ENCODE data around the gene TTC33. TPM values are rescaled to one million over a fixed set of nuclear protein-coding genes. Genes with fewer than 3 reads are reported as not detected.

TTC33 gene
- total and polyA plus RNA-seq, 2 of the 13 experiments (the other 11 are each of a cell fraction or from before 2014, with no cell fraction given), result 4.5 to 20.0 TPM

DNA sequence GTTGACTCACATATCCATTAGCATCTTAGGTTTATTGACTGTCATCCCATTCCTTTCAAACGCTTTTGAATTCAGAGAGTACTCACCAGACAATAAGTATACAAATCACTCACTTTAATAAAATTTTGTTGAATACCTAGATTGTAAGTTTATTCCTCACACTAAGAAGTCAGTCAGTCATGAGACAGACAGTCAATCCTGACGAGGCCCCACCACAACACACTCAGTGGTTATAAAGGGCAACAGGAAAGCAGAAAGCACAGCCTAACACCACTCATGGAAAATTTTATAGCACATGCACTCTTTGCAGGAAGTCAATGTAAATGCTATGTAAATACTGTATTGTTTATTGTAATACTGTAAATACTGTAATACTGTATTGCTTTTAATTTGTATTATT, 252.3 kb downstream of the TTC33 start:
- Histone ChIP-seq H3K36me3 (replicated peaks in 1 of 2; ENCODE audit: control insufficient read depth in 1 of 2, insufficient read depth in 2 of 2, low read length in 2 of 2) (no peaks in the 10 kb centered on the region), H3K27me3 (ENCODE audit: control insufficient read depth in 1 of 2, insufficient read depth in 2 of 2, low read length in 2 of 2) (no peaks in the 10 kb centered on the region), H3K4me1 (ENCODE audit: insufficient read depth, low read length) (peaks cover 13% of the 10 kb centered on the region; the same call in 1 of the 2 replicates), H3K4me3 (replicated peaks in 1 of 3; ENCODE audit: insufficient read depth in 1 of 3, low read depth in 2 of 3, low read length in 3 of 3) (no peak overlapping the region), H3K4me2 (ENCODE audit: low read depth, low read length) (no peak overlapping the region), H3K9ac (ENCODE audit: insufficient read depth, low read depth, low read length) (no peak overlapping the region), H2AFZ (ENCODE audit: low read length) (no peak overlapping the region), H3K9me3 (ENCODE audit: low read length) (no peaks in the 10 kb centered on the region), H3K79me2 (ENCODE audit: insufficient read depth, low read length) (no peaks in the 10 kb centered on the region), H4K20me1 (ENCODE audit: insufficient read depth, low read length) (no peaks in the 10 kb centered on the region), H3K27ac (ENCODE audit: extremely low read length, insufficient read depth, low read length) (no peak overlapping the region)
- ChIA-PET POLR2A (no interaction called here), CTCF (ENCODE audit: low intra/inter-chr PET ratio, low total read pairs) (no interaction called here)
- intact Hi-C loops (cut with micrococcal nuclease; ENCODE audit: unreplicated experiment) (no loop called here), in situ Hi-C loops (cut with HindIII; ENCODE audit: extremely low pct_ligation_motif_present, low pct_unique_long_range_greater_than_20kb) (no loop called here)
- WGBS (ENCODE audit: low lambda C conversion rate), result 57% methylated on average over 2 of the region's 2 CpGs
- no peak for DNase-seq (ENCODE audit: low spot score)
- no peak for FAIRE-seq
- BruUV-seq (replicated peaks), result no TSS peak
- no peak for TF ChIP-seq AHDC1 (CRISPR knock-in tag; IDR thresholded peaks at IDR 0.05; ENCODE audit: borderline replicate concordance)
- TF ChIP-seq NONO (IDR thresholded peaks at IDR 0.05), result no peak
- TF ChIP-seq NONO (CRISPR knock-in tag; conservative IDR thresholded peaks at IDR 0.05), result no peak
- TF ChIP-seq, protein P1, sequence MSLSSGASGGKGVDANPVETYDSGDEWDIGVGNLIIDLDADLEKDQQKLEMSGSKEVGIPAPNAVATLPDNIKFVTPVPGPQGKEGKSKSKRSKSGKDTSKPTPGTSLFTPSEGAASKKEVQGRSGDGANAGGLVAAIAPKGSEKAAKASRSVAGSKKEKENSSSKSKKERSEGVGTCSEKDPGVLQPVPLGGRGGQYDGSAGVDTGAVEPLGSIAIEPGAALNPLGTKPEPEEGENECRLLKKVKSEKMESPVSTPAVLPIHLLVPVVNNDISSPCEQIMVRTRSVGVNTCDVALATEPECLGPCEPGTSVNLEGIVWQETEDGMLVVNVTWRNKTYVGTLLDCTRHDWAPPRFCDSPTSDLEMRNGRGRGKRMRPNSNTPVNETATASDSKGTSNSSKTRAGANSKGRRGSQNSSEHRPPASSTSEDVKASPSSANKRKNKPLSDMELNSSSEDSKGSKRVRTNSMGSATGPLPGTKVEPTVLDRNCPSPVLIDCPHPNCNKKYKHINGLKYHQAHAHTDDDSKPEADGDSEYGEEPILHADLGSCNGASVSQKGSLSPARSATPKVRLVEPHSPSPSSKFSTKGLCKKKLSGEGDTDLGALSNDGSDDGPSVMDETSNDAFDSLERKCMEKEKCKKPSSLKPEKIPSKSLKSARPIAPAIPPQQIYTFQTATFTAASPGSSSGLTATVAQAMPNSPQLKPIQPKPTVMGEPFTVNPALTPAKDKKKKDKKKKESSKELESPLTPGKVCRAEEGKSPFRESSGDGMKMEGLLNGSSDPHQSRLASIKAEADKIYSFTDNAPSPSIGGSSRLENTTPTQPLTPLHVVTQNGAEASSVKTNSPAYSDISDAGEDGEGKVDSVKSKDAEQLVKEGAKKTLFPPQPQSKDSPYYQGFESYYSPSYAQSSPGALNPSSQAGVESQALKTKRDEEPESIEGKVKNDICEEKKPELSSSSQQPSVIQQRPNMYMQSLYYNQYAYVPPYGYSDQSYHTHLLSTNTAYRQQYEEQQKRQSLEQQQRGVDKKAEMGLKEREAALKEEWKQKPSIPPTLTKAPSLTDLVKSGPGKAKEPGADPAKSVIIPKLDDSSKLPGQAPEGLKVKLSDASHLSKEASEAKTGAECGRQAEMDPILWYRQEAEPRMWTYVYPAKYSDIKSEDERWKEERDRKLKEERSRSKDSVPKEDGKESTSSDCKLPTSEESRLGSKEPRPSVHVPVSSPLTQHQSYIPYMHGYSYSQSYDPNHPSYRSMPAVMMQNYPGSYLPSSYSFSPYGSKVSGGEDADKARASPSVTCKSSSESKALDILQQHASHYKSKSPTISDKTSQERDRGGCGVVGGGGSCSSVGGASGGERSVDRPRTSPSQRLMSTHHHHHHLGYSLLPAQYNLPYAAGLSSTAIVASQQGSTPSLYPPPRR (CRISPR knock-in tag; IDR thresholded peaks at IDR 0.05; ENCODE audit: borderline replicate concordance), result no peak
- TF ChIP-seq JUND (CRISPR knock-in tag; IDR thresholded peaks at IDR 0.05), result no peak
- no peak for TF ChIP-seq SOX13 (IDR thresholded peaks at IDR 0.05)
- no peak for TF ChIP-seq SOX13 (CRISPR knock-in tag; conservative IDR thresholded peaks at IDR 0.05 in 1 of 2, IDR thresholded peaks at IDR 0.05 in 1 of 2)
- TF ChIP-seq FIP1L1 (IDR thresholded peaks at IDR 0.05; ENCODE audit: borderline replicate concordance, insufficient read depth, low read depth, low read length), result no peak
- no peak for TF ChIP-seq HMG20B (CRISPR knock-in tag; conservative IDR thresholded peaks at IDR 0.05)
- no peak for TF ChIP-seq ZNF30 (CRISPR knock-in tag; IDR thresholded peaks at IDR 0.05)
- no peak for TF ChIP-seq ZNF12 (CRISPR knock-in tag; IDR thresholded peaks at IDR 0.05)
- no peak for TF ChIP-seq RNF219 (CRISPR knock-in tag; IDR thresholded peaks at IDR 0.05)
- no peak for TF ChIP-seq RFXANK (CRISPR knock-in tag; IDR thresholded peaks at IDR 0.05)
- ATAC-seq, result no peak
